HepG2 (cell line): ENCODE data around the gene DMXL1.

Experiments
- CCAR2 ChIP-seq: fragments of 200-400 bp; formaldehyde crosslinking; optimal IDR thresholded peaks from 2 replicates; pipeline ENCODE3; 2018; ENCODE audit warnings: low read depth, mild to moderate bottlenecking, low read length, moderate library complexity
- TCF7L2 ChIP-seq: IDR thresholded peaks from 2 replicates; pipeline ENCODE4 v1.6.1; 2011; ENCODE audit warnings: mild to moderate bottlenecking, low read depth, low read length, moderate library complexity
- ZNF737 ChIP-seq: sonication (generic); formaldehyde crosslinking; IDR thresholded peaks from 2 replicates; pipeline ENCODE4 v1.5.0; 2020; ENCODE audit warnings: missing genetic modification reagents, mild to moderate bottlenecking, borderline replicate concordance
- TF ChIP-seq, protein P1 (sequence below): sonication (generic); formaldehyde crosslinking; IDR thresholded peaks from 2 replicates; pipeline ENCODE4 v1.8.1; 2023; ENCODE audit warnings: mild to moderate bottlenecking, missing genetic modification reagents
- TF ChIP-seq, protein P2 (sequence below), 2 experiments: fragments of 450-650 bp in 1 of 2; sonication (generic) in 1 of 2; formaldehyde crosslinking in 1 of 2; IDR thresholded peaks; 2 replicates each; pipeline versions ENCODE4 v1.6.1 to v1.8.0; 2016 to 2022; ENCODE audit warnings: antibody characterized with exemption in 1 of 2, mild to moderate bottlenecking in 1 of 2, missing genetic modification reagents in 1 of 2

GRCh38 chr5:119022017-119022745, 48.7 kb upstream of the DMXL1 start:
- TF ChIP-seq, protein P1, sequence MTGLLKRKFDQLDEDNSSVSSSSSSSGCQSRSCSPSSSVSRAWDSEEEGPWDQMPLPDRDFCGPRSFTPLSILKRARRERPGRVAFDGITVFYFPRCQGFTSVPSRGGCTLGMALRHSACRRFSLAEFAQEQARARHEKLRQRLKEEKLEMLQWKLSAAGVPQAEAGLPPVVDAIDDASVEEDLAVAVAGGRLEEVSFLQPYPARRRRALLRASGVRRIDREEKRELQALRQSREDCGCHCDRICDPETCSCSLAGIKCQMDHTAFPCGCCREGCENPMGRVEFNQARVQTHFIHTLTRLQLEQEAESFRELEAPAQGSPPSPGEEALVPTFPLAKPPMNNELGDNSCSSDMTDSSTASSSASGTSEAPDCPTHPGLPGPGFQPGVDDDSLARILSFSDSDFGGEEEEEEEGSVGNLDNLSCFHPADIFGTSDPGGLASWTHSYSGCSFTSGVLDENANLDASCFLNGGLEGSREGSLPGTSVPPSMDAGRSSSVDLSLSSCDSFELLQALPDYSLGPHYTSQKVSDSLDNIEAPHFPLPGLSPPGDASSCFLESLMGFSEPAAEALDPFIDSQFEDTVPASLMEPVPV = no peak
- TF ChIP-seq CCAR2 (no peak), ZNF737 (CRISPR knock-in tag) (no peak), TCF7L2 (no peak)
- TF ChIP-seq, protein P2, sequence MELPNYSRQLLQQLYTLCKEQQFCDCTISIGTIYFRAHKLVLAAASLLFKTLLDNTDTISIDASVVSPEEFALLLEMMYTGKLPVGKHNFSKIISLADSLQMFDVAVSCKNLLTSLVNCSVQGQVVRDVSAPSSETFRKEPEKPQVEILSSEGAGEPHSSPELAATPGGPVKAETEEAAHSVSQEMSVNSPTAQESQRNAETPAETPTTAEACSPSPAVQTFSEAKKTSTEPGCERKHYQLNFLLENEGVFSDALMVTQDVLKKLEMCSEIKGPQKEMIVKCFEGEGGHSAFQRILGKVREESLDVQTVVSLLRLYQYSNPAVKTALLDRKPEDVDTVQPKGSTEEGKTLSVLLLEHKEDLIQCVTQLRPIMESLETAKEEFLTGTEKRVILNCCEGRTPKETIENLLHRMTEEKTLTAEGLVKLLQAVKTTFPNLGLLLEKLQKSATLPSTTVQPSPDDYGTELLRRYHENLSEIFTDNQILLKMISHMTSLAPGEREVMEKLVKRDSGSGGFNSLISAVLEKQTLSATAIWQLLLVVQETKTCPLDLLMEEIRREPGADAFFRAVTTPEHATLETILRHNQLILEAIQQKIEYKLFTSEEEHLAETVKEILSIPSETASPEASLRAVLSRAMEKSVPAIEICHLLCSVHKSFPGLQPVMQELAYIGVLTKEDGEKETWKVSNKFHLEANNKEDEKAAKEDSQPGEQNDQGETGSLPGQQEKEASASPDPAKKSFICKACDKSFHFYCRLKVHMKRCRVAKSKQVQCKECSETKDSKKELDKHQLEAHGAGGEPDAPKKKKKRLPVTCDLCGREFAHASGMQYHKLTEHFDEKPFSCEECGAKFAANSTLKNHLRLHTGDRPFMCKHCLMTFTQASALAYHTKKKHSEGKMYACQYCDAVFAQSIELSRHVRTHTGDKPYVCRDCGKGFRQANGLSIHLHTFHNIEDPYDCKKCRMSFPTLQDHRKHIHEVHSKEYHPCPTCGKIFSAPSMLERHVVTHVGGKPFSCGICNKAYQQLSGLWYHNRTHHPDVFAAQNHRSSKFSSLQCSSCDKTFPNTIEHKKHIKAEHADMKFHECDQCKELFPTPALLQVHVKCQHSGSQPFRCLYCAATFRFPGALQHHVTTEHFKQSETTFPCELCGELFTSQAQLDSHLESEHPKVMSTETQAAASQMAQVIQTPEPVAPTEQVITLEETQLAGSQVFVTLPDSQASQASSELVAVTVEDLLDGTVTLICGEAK (IDR thresholded peaks at IDR 0.05) = no peak
- TF ChIP-seq, protein P2 (CRISPR knock-in tag; IDR thresholded peaks at IDR 0.05) = no peak
